GM12878 (cell line): ENCODE data around the gene PRPF6. TPM values are rescaled to one million over a fixed set of nuclear protein-coding genes. Genes with fewer than 3 reads are reported as not detected.

Experiments used
- CHD2 ChIP-seq: IDR thresholded peaks from 2 replicates; pipeline ENCODE4 v1.6.1; 2011; ENCODE audit warnings: low read depth, low read length, improper control_type of control experiment, borderline replicate concordance
- CREB1 ChIP-seq: IDR thresholded peaks from 2 replicates; pipeline ENCODE4 v1.6.1; 2012; ENCODE audit warnings: low read depth, mild to moderate bottlenecking, inconsistent platforms
- CREM ChIP-seq: IDR thresholded peaks from 2 replicates; pipeline ENCODE4 v1.6.1; 2014; ENCODE audit warnings: antibody characterized with exemption, low read depth
- DPF2 ChIP-seq: fragments of 450-650 bp; IDR thresholded peaks from 2 replicates; pipeline ENCODE4 v1.6.1; 2017; ENCODE audit warnings: mild to moderate bottlenecking
- ETV6 ChIP-seq, 2 experiments: fragments of 450-650 bp in 1 of 2; IDR thresholded peaks in 1 of 2; conservative IDR thresholded peaks in 1 of 2; 2 replicates each; pipeline ENCODE4 v1.6.1; 2014; ENCODE audit warnings: antibody characterized with exemption in 1 of 2, borderline replicate concordance in 1 of 2, low read depth in 1 of 2, mild to moderate bottlenecking in 1 of 2, moderate library complexity in 1 of 2
- GABPA ChIP-seq: IDR thresholded peaks from 2 replicates; pipeline ENCODE4 v1.6.1; 2014; ENCODE audit warnings: antibody characterized with exemption, low read depth, mild to moderate bottlenecking, inconsistent platforms
- GATAD2B ChIP-seq: fragments of 450-650 bp; conservative IDR thresholded peaks from 2 replicates; pipeline ENCODE4 v1.6.1; 2017; ENCODE audit warnings: low read depth, mild to moderate bottlenecking, moderate library complexity
- HDGF ChIP-seq: fragments of 450-650 bp; IDR thresholded peaks from 2 replicates; pipeline ENCODE4 v1.6.1; 2016; ENCODE audit warnings: antibody characterized with exemption
- MEF2B ChIP-seq: fragments of 450-650 bp; IDR thresholded peaks from 2 replicates; pipeline ENCODE4 v1.6.1; 2018; ENCODE audit warnings: mild to moderate bottlenecking, moderate library complexity; ENCODE audit not compliant: partially characterized antibody, poor library complexity, severe bottlenecking
- SMC3 ChIP-seq: IDR thresholded peaks from 2 replicates; pipeline ENCODE4 v1.6.1; 2011; ENCODE audit warnings: low read length, improper control_type of control experiment, borderline replicate concordance
- STAT3 ChIP-seq: IDR thresholded peaks from 2 replicates; pipeline ENCODE4 v1.6.1; 2011; ENCODE audit warnings: low read depth, low read length, improper control_type of control experiment
- SUPT20H ChIP-seq: IDR thresholded peaks from 2 replicates; pipeline ENCODE4 v1.6.1; 2011; ENCODE audit warnings: low read depth, mild to moderate bottlenecking, low read length, moderate library complexity, borderline replicate concordance; ENCODE audit not compliant: control insufficient read depth
- TBL1XR1 ChIP-seq: IDR thresholded peaks from 2 replicates; pipeline ENCODE4 v1.6.1; 2012; ENCODE audit warnings: low read depth, low read length, improper control_type of control experiment
- ZNF622 ChIP-seq: fragments of 450-650 bp; IDR thresholded peaks from 2 replicates; pipeline ENCODE4 v1.6.1; 2017; ENCODE audit warnings: mild to moderate bottlenecking, inconsistent platforms
- polyA plus RNA-seq, 11 experiments: library from polyadenylated mRNA; depleted of rRNA in 4 of 11; unstranded in 6 of 11; stranded (reverse) in 5 of 11; fragments of >200 nt; fragmentation: Nextera tagmentation in 4 of 11; fragmentation: Illumina TruSeq in 1 of 11; extraction: Ambion mirVana in 4 of 11; extraction: Trizol in 1 of 11; gene quantifications; 1 replicate in 1 of 11; 2 replicates in 10 of 11; pipeline versions ENCODE4 v1.2.1 to v1.2.3, GENCODE V29; 2011 to 2016; ENCODE audit warnings: inconsistent platforms in 2 of 11, missing spikeins in 2 of 11, low read depth in 1 of 11
- total RNA-seq, 4 experiments: library from RNA; depleted of rRNA in 3 of 4; stranded (reverse); fragments of >200 nt in 3 of 4; fragmentation: Illumina TruSeq in 1 of 4; extraction: Trizol in 1 of 4; gene quantifications; 2 replicates each; pipeline versions ENCODE4 v1.2.1 to v1.2.3, GENCODE V29; 2013 to 2021
- TF ChIP-seq, protein P1 (sequence below): IDR thresholded peaks from 2 replicates; pipeline ENCODE4 v1.6.1; 2012; ENCODE audit warnings: low read depth, low read length, improper control_type of control experiment
- TF ChIP-seq, protein P2 (sequence below): IDR thresholded peaks from 2 replicates; pipeline ENCODE4 v1.6.1; 2012; ENCODE audit warnings: low read depth, low read length, improper control_type of control experiment
- TF ChIP-seq, protein P3 (sequence below): fragments of 450-650 bp; IDR thresholded peaks from 2 replicates; pipeline ENCODE4 v1.6.1; 2017; ENCODE audit warnings: low read depth, mild to moderate bottlenecking, moderate library complexity
- TF ChIP-seq, protein P4 (sequence below): fragments of 450-650 bp; IDR thresholded peaks from 2 replicates; pipeline ENCODE4 v1.6.1; 2017; ENCODE audit warnings: borderline replicate concordance
- TF ChIP-seq, protein P5 (sequence below): IDR thresholded peaks from 2 replicates; pipeline ENCODE4 v1.6.1; 2012; ENCODE audit warnings: low read length, inconsistent platforms

PRPF6 gene
- total and polyA plus RNA-seq, 10 of the 15 experiments (the other 5 are each of a cell fraction or from before 2014, with no cell fraction given), result 5.0 to 102 (median 71.3) TPM

DNA sequence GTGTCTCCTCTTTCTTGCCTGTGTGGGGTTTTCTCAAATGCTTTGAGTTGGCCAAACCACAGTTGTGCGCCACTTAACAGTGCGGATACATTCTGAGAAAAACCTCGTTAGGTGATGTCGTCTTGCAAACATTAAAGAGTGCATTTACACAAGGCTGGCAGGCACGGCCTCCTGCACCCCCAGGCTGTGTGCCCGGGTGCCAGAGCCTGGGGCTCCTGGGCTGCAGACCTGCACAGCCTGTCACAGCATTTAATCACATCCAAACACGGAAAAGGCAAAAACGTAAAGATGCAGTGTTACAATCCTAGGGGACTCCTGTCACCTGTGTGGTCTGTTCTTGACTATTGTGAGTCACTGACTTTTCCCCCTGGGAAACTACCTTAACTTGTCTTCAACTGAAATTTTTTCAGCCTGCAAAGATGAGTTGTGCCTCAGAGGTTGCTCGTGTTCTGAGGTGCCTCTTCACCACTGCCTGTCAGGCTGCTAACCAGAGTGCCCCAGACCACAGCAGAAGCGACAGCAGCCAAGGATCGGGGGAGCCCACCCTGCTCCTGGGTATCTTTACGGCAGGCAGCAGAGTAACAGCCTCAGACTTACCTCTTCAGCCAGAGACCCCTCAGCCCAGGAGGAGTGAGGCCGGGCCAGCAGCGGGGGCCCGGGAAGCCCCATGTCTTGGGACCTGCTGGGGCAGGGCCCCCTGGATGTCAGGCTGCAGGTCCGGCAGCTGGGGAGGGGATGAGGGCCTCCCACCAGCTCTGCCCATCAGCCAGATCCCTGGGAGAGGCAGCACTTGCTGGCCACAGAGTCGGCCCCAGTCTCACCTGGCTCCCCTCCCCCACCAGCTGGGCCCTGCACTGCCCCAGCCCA lies 54.4 kb downstream of the PRPF6 start (continued):
- TF ChIP-seq GABPA (no peak), SUPT20H (no peak), ZNF622 (no peak), CREM (peak; percentile 53), DPF2 (peak; percentile 85), CREB1 (no peak), SMC3 (no peak), TBL1XR1 (no peak), GATAD2B (peak; percentile 65), CHD2 (peak; percentile 47; the same call in 1 of the 2 replicates), ETV6 (conservative IDR thresholded peaks at IDR 0.05 in 1 of 2, IDR thresholded peaks at IDR 0.05 in 1 of 2; ENCODE audit: borderline replicate concordance in 1 of 2, low read depth in 1 of 2) (peak in 1 of 2 experiments; percentile 73; a peak in 1 of 4 replicates), STAT3 (no peak), HDGF (no peak), MEF2B (peak; percentile 89)
- TF ChIP-seq, protein P1, sequence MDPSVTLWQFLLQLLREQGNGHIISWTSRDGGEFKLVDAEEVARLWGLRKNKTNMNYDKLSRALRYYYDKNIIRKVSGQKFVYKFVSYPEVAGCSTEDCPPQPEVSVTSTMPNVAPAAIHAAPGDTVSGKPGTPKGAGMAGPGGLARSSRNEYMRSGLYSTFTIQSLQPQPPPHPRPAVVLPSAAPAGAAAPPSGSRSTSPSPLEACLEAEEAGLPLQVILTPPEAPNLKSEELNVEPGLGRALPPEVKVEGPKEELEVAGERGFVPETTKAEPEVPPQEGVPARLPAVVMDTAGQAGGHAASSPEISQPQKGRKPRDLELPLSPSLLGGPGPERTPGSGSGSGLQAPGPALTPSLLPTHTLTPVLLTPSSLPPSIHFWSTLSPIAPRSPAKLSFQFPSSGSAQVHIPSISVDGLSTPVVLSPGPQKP, result no peak
- TF ChIP-seq, protein P2, sequence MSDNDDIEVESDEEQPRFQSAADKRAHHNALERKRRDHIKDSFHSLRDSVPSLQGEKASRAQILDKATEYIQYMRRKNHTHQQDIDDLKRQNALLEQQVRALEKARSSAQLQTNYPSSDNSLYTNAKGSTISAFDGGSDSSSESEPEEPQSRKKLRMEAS, result no peak
- TF ChIP-seq, protein P3, sequence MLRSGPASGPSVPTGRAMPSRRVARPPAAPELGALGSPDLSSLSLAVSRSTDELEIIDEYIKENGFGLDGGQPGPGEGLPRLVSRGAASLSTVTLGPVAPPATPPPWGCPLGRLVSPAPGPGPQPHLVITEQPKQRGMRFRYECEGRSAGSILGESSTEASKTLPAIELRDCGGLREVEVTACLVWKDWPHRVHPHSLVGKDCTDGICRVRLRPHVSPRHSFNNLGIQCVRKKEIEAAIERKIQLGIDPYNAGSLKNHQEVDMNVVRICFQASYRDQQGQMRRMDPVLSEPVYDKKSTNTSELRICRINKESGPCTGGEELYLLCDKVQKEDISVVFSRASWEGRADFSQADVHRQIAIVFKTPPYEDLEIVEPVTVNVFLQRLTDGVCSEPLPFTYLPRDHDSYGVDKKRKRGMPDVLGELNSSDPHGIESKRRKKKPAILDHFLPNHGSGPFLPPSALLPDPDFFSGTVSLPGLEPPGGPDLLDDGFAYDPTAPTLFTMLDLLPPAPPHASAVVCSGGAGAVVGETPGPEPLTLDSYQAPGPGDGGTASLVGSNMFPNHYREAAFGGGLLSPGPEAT, result peak; percentile 93
- TF ChIP-seq, protein P4, sequence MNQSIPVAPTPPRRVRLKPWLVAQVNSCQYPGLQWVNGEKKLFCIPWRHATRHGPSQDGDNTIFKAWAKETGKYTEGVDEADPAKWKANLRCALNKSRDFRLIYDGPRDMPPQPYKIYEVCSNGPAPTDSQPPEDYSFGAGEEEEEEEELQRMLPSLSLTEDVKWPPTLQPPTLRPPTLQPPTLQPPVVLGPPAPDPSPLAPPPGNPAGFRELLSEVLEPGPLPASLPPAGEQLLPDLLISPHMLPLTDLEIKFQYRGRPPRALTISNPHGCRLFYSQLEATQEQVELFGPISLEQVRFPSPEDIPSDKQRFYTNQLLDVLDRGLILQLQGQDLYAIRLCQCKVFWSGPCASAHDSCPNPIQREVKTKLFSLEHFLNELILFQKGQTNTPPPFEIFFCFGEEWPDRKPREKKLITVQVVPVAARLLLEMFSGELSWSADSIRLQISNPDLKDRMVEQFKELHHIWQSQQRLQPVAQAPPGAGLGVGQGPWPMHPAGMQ, result no peak
- TF ChIP-seq, protein P5, sequence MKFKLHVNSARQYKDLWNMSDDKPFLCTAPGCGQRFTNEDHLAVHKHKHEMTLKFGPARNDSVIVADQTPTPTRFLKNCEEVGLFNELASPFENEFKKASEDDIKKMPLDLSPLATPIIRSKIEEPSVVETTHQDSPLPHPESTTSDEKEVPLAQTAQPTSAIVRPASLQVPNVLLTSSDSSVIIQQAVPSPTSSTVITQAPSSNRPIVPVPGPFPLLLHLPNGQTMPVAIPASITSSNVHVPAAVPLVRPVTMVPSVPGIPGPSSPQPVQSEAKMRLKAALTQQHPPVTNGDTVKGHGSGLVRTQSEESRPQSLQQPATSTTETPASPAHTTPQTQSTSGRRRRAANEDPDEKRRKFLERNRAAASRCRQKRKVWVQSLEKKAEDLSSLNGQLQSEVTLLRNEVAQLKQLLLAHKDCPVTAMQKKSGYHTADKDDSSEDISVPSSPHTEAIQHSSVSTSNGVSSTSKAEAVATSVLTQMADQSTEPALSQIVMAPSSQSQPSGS, result no peak
